GM19324 (cell line): ENCODE data around the gene CYP26B1.

Experiments
- ATAC-seq: cut with Tn5 transposase; IDR thresholded peaks from one replicate; pipeline ENCODE4 v1.9.1; 2021; ENCODE audit warnings: mild to moderate bottlenecking, moderate library complexity; ENCODE audit not compliant: unreplicated experiment, low FRiP score

CYP26B1 gene

DNA sequence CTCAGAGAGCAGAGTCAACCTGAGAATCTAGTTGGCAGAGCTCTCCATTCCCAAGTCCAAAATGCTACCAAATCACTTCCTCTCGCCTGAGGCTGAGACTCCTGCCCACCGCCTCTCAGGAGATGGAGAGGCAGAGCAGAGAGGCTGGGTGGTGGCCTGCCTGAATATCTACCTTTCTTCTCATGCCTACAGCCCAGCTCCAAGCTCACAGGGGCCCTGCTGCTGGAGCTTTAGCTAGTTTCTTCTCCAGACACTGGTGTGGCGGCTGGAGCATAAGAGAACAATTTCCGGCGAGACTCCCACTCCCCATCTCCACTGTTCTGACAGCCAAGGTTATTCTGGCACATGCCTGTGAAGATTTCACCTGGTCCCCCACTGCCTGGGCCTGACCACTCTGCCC is 8.1 kb upstream of the CYP26B1 start:
- ATAC-seq, result no peak

GRCh38 chr2:72155151-72155550 is 7.5 kb upstream of the CYP26B1 start:
- no peak for ATAC-seq

GRCh38 chr2:72154386-72154975 is 6.8 kb upstream of the CYP26B1 start:
- no peak for ATAC-seq

GRCh38 chr2:72153924-72154323 is 6.3 kb upstream of the CYP26B1 start:
- no peak for ATAC-seq

- ATAC-seq, result no peak
Observed at GRCh38 chr2:72153026-72153791, 5.5 kb upstream of the CYP26B1 start.

DNA sequence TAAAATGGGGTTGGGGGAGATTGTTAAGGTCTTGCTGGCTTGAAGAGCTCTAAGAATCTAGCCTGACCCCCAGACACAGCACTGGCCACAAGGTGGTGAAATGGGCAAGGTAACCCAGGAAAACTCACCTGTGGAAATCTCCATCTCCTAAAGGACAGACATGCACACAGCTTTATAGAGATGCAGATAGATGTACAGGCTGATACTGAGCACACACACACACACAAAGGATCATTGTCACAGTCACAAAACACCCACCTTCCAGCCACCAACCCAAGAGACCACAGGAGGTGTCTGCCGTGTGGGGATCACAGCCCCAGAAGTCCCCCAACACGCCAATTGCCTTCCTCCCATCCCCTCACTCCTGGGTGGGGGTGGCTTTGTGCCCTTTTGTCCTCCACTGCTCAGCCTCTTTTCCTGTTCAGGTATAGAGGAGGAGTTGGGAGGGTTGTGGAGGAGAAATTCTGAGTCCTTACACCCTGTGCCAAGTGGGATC is 3.2 kb upstream of the CYP26B1 start:
- no peak for ATAC-seq

GRCh38 chr2:72150157-72150860 is 2.6 kb upstream of the CYP26B1 start:
- no peak for ATAC-seq

DNA sequence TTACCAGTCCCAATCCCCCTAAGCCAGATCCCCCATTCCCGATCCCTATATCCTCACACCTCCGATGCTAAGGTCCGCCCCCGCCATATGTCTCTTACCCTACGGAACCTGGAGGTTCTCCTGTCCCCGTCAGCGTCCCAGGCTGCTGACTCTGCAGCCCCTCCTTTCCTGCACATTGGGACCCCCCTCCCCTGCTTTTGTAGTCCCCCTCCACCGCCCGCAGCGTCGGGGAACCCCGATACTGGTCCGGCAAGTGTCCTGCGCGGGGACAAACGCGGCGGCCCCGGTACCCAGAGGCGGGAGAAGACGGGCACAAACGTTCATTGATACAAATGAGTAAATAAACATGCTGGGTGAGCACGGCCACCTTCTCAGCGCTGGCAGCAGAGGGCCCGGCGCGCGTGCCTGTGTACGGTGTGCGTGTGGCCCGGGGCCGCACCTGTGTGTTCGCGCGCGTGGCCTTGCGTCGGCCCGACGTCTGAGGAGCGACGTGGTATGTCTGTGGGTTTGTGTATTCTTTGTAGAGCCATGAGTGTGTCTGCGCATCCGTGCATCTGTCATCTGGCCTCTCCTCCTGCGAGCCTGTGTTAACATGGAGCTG is 2.0 kb upstream of the CYP26B1 start:
- no peak for ATAC-seq

GRCh38 chr2:72148837-72149555 is 1.3 kb upstream of the CYP26B1 start:
- no peak for ATAC-seq

GRCh38 chr2:72148003-72148836 is 558 bp upstream of the CYP26B1 start:
- ATAC-seq, result no peak

GRCh38 chr2:72146347-72147302 is 1.0 kb downstream of the CYP26B1 start:
- no peak for ATAC-seq

- ATAC-seq, result no peak
Observed at GRCh38 chr2:72145658-72146329, 1.9 kb downstream of the CYP26B1 start.

- no peak for ATAC-seq
Observed at GRCh38 chr2:72145289-72145657, 2.4 kb downstream of the CYP26B1 start.

DNA sequence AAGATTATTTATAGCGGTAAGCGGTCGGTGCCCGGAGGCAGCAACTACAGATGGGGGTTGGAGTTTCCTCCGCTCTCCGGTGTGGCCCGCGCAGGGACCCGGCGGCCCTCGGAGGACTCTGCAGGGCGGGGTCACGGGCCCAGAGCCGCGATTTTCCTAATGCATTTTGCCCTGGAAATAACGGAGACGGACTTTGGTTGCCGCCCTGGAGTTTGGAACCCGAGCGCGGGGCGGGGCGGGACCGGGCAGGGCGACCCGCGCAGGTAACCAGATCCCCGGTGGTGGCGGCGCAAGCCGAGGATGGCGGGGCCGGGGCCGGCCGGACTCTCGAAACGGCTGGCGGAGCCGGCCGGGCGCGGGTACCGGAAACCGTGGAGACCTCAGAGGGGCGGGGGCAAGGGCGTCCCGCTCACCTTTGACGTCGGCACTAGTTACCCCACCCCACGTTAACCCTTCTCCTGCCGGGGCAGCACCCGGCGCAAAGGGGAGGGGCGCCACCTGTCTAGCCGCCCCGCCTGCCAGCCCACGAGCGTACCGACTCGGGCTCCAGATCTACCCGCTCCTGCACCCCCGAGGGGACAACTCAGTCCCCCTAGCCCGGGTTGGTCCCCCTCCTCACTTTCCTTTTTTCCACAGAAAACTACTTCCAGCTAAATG is 2.9 kb downstream of the CYP26B1 start:
- no peak for ATAC-seq

GRCh38 chr2:72144274-72144631 is 3.4 kb downstream of the CYP26B1 start:
- ATAC-seq, result no peak

DNA sequence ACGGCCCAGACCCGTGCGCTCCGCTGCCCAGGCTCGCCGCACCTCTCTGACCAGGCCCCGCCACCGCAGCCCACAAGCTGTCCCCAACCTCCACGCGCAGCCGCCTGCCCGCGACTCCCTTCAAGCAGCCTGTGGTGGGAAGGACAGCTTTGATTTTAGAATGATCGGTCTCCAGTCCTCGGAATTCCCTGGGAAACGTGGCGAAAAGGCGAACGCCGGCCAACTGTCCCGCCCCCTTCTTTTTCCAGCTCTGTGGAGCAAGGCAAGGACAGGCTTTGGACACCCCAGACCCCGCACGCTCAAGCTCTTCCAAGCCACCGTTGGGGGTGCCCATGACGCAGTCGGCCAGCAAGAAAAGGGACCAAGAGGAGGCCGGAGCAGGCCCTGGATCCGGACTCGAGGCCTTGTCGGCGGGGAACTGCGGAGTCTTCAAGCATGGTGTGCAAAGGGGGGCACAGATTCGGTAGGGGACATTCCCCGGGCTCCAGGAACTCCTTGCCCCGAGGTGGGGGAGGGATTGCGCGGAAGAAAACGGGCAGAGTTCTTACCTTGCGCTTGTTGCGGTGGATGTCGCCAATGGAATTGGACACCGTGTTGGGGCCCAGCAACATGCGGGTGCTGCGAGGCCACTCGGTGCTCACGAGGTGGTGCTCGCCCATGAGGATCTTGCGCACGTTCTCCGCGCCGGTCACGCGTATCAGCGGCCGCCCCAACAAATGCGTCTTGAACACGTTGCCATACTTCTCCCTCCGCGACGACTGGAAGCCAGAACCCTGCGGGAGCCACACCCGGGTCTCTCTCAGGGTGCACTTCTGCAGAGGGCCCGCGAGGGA is 4.0 kb downstream of the CYP26B1 start:
- ATAC-seq, result no peak
